GM12865 (cell line): ENCODE measurements around the gene TAS2R16.

Experiments
- DNase-seq: peaks from one replicate; pipeline ENCODE4 v3.0.0; 2010; ENCODE audit warnings: low read depth
- H3K4me3 ChIP-seq: 2 replicates; pipeline ENCODE4 v1.5.1; 2011; ENCODE audit warnings: mild to moderate bottlenecking, low read depth, low read length, control low read depth
- TF ChIP-seq, protein P1 (sequence below): IDR thresholded peaks from 2 replicates; pipeline ENCODE4 v1.5.1; 2011; ENCODE audit warnings: low read length, control low read depth, low read depth, inconsistent platforms; ENCODE audit not compliant: insufficient read depth; ENCODE audit errors: missing control alignments

The TAS2R16 gene, protein sequence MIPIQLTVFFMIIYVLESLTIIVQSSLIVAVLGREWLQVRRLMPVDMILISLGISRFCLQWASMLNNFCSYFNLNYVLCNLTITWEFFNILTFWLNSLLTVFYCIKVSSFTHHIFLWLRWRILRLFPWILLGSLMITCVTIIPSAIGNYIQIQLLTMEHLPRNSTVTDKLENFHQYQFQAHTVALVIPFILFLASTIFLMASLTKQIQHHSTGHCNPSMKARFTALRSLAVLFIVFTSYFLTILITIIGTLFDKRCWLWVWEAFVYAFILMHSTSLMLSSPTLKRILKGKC

DNA sequence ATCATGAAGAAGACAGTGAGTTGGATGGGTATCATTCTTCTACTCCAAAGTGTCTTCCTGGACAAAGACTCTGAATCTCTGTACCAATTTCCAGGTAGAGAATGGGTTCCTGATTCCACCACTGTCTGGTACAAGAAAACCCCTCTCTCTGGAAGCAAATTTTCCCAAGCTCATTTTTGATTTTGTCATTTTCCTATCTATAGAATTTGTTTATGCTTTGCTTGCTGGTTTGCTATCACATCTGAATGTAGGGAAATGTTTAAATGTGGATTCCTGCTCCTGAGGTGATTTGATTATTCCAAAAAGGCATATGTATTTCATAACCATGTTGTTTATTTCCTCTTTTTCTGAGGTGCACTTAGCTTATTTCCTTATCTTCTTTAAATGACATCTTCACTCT, at the start of gene TAS2R16:
TSS of gene TAS2R16 (minus strand) at position 101 of the 400 bp plus-strand sequence. CDS start at position 35, 66 bp downstream.
- H3K4me3 ChIP-seq = no peak within 1 kb of the TSS
- no peak for DNase-seq
- TF ChIP-seq, protein P1, sequence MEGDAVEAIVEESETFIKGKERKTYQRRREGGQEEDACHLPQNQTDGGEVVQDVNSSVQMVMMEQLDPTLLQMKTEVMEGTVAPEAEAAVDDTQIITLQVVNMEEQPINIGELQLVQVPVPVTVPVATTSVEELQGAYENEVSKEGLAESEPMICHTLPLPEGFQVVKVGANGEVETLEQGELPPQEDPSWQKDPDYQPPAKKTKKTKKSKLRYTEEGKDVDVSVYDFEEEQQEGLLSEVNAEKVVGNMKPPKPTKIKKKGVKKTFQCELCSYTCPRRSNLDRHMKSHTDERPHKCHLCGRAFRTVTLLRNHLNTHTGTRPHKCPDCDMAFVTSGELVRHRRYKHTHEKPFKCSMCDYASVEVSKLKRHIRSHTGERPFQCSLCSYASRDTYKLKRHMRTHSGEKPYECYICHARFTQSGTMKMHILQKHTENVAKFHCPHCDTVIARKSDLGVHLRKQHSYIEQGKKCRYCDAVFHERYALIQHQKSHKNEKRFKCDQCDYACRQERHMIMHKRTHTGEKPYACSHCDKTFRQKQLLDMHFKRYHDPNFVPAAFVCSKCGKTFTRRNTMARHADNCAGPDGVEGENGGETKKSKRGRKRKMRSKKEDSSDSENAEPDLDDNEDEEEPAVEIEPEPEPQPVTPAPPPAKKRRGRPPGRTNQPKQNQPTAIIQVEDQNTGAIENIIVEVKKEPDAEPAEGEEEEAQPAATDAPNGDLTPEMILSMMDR = no peak

DNA sequence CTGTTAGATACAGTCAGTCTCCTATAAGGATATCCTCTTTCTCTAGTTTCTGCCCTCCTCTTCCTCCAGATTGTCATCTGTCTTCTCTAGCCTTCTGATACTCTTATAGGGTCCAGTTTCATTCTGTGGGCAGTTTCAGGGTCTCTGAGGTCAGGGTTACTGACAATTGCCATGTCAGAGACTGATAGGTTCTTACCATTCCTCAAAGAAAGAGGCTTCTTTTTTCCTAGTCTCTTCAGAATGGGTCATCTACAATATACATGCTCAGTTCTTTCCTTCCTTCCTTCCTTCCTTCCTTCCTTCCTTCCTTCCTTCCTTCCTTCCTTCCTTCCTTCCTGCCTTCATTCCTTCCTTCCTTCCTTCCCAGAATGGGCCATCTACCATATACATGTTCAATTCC, 48.1 kb upstream of the TAS2R16 start:
- TF ChIP-seq, protein P1 = no peak
- H3K4me3 ChIP-seq = no peak overlapping the region
- DNase-seq = no peak

DNA sequence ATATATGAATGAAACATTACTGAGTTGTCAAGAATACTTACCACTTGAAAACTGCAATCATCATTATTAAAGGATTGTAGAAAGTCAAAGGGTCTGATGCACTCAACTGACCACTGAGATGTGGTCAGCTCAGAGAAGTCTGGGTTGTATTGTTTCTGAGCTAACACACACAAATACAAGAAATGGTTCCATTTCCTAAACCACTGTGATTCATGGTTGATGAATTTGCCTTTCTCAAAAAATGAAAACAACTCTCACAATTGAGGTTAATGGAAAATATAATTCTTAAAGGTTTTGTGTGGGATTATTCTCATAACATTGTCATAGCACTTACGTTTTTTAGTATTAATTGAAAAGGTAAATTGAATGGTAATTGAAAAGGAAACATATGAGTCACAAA, 45.6 kb upstream of the TAS2R16 start:
- no peak for DNase-seq
- TF ChIP-seq, protein P1 = no peak
- no peak overlapping the region for H3K4me3 ChIP-seq

DNA sequence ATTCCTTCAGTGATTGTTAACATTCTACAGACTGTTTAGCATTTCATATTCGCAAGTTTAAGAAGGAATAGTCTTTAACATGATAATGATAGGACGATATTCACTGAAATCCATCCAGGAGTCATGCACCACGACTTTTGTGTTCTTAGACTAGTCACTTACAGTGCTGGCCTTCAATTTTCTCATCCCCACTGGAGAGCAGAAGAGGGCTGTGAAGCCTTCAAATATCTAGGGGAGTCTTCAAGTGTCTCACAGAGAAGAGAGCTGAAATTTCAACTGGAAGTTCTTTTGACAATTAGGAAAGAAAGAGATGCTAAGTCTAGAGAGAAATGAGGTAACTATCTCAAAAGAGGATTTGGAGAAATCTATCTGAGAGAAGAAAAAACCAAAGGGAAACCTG, 43.8 kb upstream of the TAS2R16 start:
- H3K4me3 ChIP-seq = no peak overlapping the region
- TF ChIP-seq, protein P1 = no peak
- DNase-seq = no peak

DNA sequence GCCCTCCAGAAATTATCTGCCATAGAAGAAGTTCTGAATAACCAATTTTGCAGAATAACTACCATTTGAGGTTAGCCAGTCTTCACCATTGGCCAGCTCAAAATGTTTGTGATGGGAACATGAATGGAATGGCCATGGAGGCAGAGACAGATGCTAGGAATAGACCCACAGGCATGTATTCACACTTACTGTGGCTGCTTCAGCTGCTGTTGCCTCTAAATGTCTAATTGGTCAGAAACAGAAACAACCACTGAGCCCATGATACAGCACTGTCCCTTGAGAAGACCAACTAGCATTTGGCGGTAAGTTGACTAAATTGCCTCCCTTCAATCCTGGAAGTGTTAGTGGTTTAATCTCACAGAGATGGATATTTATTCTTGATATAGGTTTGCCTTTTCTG, 38.6 kb upstream of the TAS2R16 start:
- no peak overlapping the region for H3K4me3 ChIP-seq
- TF ChIP-seq, protein P1 = no peak
- DNase-seq = no peak

DNA sequence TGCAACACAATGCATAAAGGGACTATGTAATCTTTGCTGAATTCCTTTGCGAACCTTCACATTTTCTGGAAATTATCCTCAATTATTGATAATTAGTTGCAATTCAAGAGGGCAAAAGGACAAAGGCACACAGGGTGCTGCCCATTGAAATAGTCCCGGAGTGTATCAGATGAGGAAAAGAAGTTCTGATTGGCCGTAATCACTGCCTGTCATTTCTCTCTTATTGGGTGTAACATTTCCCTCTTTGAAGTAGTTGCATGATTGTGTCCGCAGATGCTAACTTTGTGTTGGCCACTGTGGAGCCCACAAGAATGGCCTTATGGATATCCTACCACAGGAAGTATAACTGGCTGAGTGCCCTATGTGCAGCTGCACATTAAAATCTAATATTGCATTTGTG, 35.1 kb upstream of the TAS2R16 start:
- TF ChIP-seq, protein P1 = no peak
- no peak for DNase-seq
- no peak overlapping the region for H3K4me3 ChIP-seq

DNA sequence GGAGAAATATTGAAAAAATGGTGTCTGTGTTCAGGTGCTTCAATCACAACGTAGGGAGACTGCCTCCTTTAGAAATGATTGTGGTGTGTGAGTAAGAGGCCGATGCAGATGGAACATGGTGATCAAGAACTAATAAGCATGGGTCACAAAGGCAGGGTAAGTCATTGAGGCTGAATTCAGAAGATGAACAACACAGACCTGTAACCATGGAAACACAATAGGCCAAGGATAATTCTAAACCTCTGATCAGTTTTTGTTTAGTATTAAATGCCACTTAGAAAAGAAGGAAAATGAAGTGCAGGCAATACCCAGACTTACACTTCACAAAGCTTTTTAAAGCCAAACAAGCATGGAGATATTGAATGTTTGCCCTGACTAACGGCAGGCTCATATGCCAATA, 32.8 kb upstream of the TAS2R16 start:
- H3K4me3 ChIP-seq = no peak overlapping the region
- no peak for DNase-seq
- TF ChIP-seq, protein P1 = no peak
